ENCODE results near the gene DCXR.

DNA sequence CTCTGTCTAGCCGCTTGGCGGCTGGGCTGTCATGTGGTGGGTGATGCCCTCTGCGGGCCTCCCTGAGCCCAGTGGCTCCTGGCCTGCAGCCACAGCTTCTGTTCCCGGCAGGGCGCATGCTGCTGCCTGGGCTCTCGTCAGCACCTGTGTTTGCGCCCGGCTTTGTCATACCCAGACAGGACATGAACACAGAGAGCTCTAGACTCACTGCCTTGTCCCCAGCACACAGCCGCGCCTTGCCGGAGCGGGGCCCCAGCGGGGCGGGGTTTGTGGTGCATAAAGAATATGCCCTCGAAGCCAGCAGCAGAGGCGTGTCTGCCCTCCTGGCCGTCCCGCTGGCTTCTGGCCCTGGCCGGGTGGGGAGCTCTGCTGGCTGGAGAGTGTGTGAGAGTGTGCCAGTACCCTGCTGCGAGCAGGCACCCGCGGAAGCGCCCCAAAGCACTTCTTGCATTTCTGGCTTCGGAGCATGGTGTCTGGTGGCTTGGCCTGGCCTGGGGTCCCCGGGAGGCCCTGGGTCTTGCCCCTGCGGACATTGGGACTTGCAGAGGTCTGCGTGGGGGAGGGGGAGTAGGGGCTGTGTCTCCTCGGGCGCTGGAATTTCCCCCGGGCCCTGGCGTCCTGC, 45.7 kb downstream of the DCXR start:
- TF ChIP-seq YY1 (IDR thresholded peaks at IDR 0.05; ENCODE audit: insufficient read depth, insufficient read length) (no peak), SUZ12 (IDR thresholded peaks at IDR 0.05; ENCODE audit: extremely low read depth, insufficient read depth, insufficient read length) (no peak)

All from NT2/D1 (cell line).